ENCODE measurements around the gene SCYGR6. TPM values are rescaled to one million over a fixed set of nuclear protein-coding genes. Genes with fewer than 3 reads are reported as not detected.

Gene SCYGR6
- total RNA-seq: not detected in 2 replicates
- long read RNA-seq: 0 reads

- Mint-ChIP-seq H3K9me3 (ENCODE audit: unreplicated experiment) (no peaks in the 10 kb centered on the region), H3K27me3 (ENCODE audit: unreplicated experiment) (peaks cover 22% of the 10 kb centered on the region), H3K4me1 (ENCODE audit: unreplicated experiment) (no peaks in the 10 kb centered on the region), H3K27ac (ENCODE audit: unreplicated experiment) (no peak within 1 kb of the TSS), H3K4me3 (ENCODE audit: unreplicated experiment) (no peak within 1 kb of the TSS), H3K36me3 (ENCODE audit: unreplicated experiment) (no peaks in the 10 kb centered on the region)
- TF ChIP-seq CTCF (IDR thresholded peaks at IDR 0.05): no peak
- peak; percentile 62 for DNase-seq (ENCODE audit: extremely low spot score, unreplicated experiment)
Measured at GRCh38 chr2:227724394-227725039, at the start of gene SCYGR6. SCYGR6 (minus strand) TSS chr2:227724757; CDS start chr2:227724757, 0 bp downstream.

GRCh38 chr2:227774011-227774624 is 49.6 kb upstream of the SCYGR6 start:
- Mint-ChIP-seq H3K27ac (ENCODE audit: unreplicated experiment) (no peak overlapping the region), H3K4me1 (ENCODE audit: unreplicated experiment) (no peaks in the 10 kb centered on the region), H3K9me3 (ENCODE audit: unreplicated experiment) (no peaks in the 10 kb centered on the region), H3K27me3 (ENCODE audit: unreplicated experiment) (no peaks in the 10 kb centered on the region), H3K36me3 (ENCODE audit: unreplicated experiment) (no peaks in the 10 kb centered on the region), H3K4me3 (ENCODE audit: unreplicated experiment) (no peak overlapping the region)
- no peak for TF ChIP-seq CTCF (IDR thresholded peaks at IDR 0.05)
- peak; percentile 1 for DNase-seq (ENCODE audit: extremely low spot score, unreplicated experiment)

- H3K4me1 Mint-ChIP-seq (ENCODE audit: unreplicated experiment): no peaks in the 10 kb centered on the region
- H3K27ac Mint-ChIP-seq (ENCODE audit: unreplicated experiment): no peak overlapping the region
- no peaks in the 10 kb centered on the region for H3K36me3 Mint-ChIP-seq (ENCODE audit: unreplicated experiment)
- no peaks in the 10 kb centered on the region for H3K27me3 Mint-ChIP-seq (ENCODE audit: unreplicated experiment)
- H3K4me3 Mint-ChIP-seq (ENCODE audit: unreplicated experiment): no peak overlapping the region
- no peaks in the 10 kb centered on the region for H3K9me3 Mint-ChIP-seq (ENCODE audit: unreplicated experiment)
- TF ChIP-seq CTCF (IDR thresholded peaks at IDR 0.05): no peak
- no peak for DNase-seq (ENCODE audit: extremely low spot score, unreplicated experiment)
Measured at GRCh38 chr2:227772932-227773331, 48.4 kb upstream of the SCYGR6 start.

- TF ChIP-seq CTCF (IDR thresholded peaks at IDR 0.05): no peak
- Mint-ChIP-seq H3K27me3 (ENCODE audit: unreplicated experiment) (no peaks in the 10 kb centered on the region), H3K4me3 (ENCODE audit: unreplicated experiment) (no peak overlapping the region), H3K4me1 (ENCODE audit: unreplicated experiment) (no peaks in the 10 kb centered on the region), H3K9me3 (ENCODE audit: unreplicated experiment) (no peaks in the 10 kb centered on the region), H3K27ac (ENCODE audit: unreplicated experiment) (no peak overlapping the region), H3K36me3 (ENCODE audit: unreplicated experiment) (no peaks in the 10 kb centered on the region)
- no peak for DNase-seq (ENCODE audit: extremely low spot score, unreplicated experiment)
Measured at GRCh38 chr2:227772197-227772661, 47.7 kb upstream of the SCYGR6 start.

GRCh38 chr2:227767830-227768229 is 43.3 kb upstream of the SCYGR6 start:
- no peak for TF ChIP-seq CTCF (IDR thresholded peaks at IDR 0.05)
- no peak overlapping the region for H3K4me3 Mint-ChIP-seq (ENCODE audit: unreplicated experiment)
- no peaks in the 10 kb centered on the region for H3K9me3 Mint-ChIP-seq (ENCODE audit: unreplicated experiment)
- no peak overlapping the region for H3K27ac Mint-ChIP-seq (ENCODE audit: unreplicated experiment)
- peaks cover 12% of the 10 kb centered on the region for H3K4me1 Mint-ChIP-seq (ENCODE audit: unreplicated experiment)
- no peak for DNase-seq (ENCODE audit: extremely low spot score, unreplicated experiment)
- no peaks in the 10 kb centered on the region for H3K27me3 Mint-ChIP-seq (ENCODE audit: unreplicated experiment)
- no peaks in the 10 kb centered on the region for H3K36me3 Mint-ChIP-seq (ENCODE audit: unreplicated experiment)
